K562 (cell line): Measurements from ENCODE around the gene PACSIN2. TPM values are rescaled to one million over a fixed set of nuclear protein-coding genes. Genes with fewer than 3 reads are reported as not detected.

Source experiments
- AFF1 ChIP-seq, 2 experiments: fragments of 450-650 bp; IDR thresholded peaks; 2 replicates each; pipeline ENCODE4 v1.6.1; 2018; ENCODE audit warnings: mild to moderate bottlenecking in 2 of 2, low read depth in 1 of 2; ENCODE audit not compliant: partially characterized antibody in 2 of 2
- ATF2 ChIP-seq: sonication (generic); formaldehyde crosslinking; IDR thresholded peaks from 2 replicates; pipeline ENCODE4 v1.8.1; 2022; ENCODE audit warnings: missing genetic modification reagents
- ERF ChIP-seq: fragments of 450-650 bp; formaldehyde crosslinking; IDR thresholded peaks from 2 replicates; pipeline ENCODE4 v1.4.0; 2020; ENCODE audit warnings: mild to moderate bottlenecking, mixed read lengths
- HMG20A ChIP-seq: fragments of 450-650 bp; formaldehyde crosslinking; conservative IDR thresholded peaks from 2 replicates; pipeline ENCODE4 v1.4.0; 2020; ENCODE audit warnings: mild to moderate bottlenecking, mixed read lengths
- HMGN3 ChIP-seq: IDR thresholded peaks from 2 replicates; pipeline ENCODE4 v1.6.1; 2011; ENCODE audit warnings: borderline replicate concordance, low read depth, mild to moderate bottlenecking, mixed read lengths, low read length; ENCODE audit not compliant: insufficient read length; ENCODE audit errors: extremely low read depth
- KLF16 ChIP-seq: IDR thresholded peaks from 2 replicates; pipeline ENCODE4 v1.6.1; 2016; ENCODE audit warnings: antibody characterized with exemption
- MECOM ChIP-seq: fragments of 250-450 bp; sonication (Bioruptor Pico); IDR thresholded peaks from 2 replicates; pipeline ENCODE4 v1.8.0; 2022; ENCODE audit warnings: inconsistent platforms
- ZNF184 ChIP-seq: sonication (generic); formaldehyde crosslinking; IDR thresholded peaks from 2 replicates; pipeline ENCODE4 v1.5.0; 2020; ENCODE audit warnings: missing genetic modification reagents
- ZNF407 ChIP-seq: fragments of 450-650 bp; IDR thresholded peaks from 2 replicates; pipeline ENCODE4 v1.6.1; 2016; ENCODE audit warnings: low read depth
- polyA plus RNA-seq, 8 experiments: library from polyadenylated mRNA; depleted of rRNA in 4 of 8; stranded (reverse) in 5 of 8; unstranded in 3 of 8; fragments of >200 nt; fragmentation: Nextera tagmentation in 2 of 8; fragmentation: Illumina TruSeq in 1 of 8; extraction: Ambion mirVana in 2 of 8; extraction: Trizol in 1 of 8; gene quantifications; 2 replicates each; pipeline versions ENCODE4 v1.2.1 to v1.2.3, GENCODE V29; 2011 to 2014; ENCODE audit warnings: inconsistent platforms in 1 of 8, missing spikeins in 1 of 8
- total RNA-seq, 7 experiments: library from RNA; depleted of rRNA in 6 of 7; stranded (reverse); fragments of >200 nt in 6 of 7; fragmentation: Illumina TruSeq in 2 of 7; extraction: Trizol in 2 of 7; gene quantifications; 2 replicates each; pipeline versions ENCODE4 v1.2.1 to v1.2.3, GENCODE V29; 2011 to 2021; ENCODE audit warnings: low replicate concordance in 1 of 7

The PACSIN2 gene
- total and polyA plus RNA-seq, 9 of the 15 experiments (the other 6 are each of a cell fraction or from before 2014, with no cell fraction given): 0.45 to 45.1 (median 23.9) TPM

- TF ChIP-seq HMGN3: no peak
- TF ChIP-seq ERF (CRISPR knock-in tag): no peak
- TF ChIP-seq KLF16: no peak
- no peak for TF ChIP-seq HMG20A (CRISPR knock-in tag)
- no peak for TF ChIP-seq ZNF407
- TF ChIP-seq MECOM: no peak
- no peak for TF ChIP-seq ATF2 (CRISPR knock-in tag)
- no peak for TF ChIP-seq AFF1 (IDR thresholded peaks at IDR 0.05; ENCODE audit: low read depth in 1 of 2, partially characterized antibody in 2 of 2)
- TF ChIP-seq ZNF184: no peak
- TF ChIP-seq, all 486 proteins: peak for 0
These were observed 42.1 kb downstream of the PACSIN2 start (continued) for GRCh38 chr22:42972649-42973535.
